ENCODE results near the gene CHRNG. TPM values are rescaled to one million over a fixed set of nuclear protein-coding genes. Genes with fewer than 3 reads are reported as not detected.
"Not testable (repeated sequence)": the region's sequence is repeated elsewhere in the genome, so short reads cannot be mapped to it uniquely, and the experiment has no call there.

The CHRNG gene
- total RNA-seq, 1 donor from 2014 or later = not detected

- TF ChIP-seq CTCF (IDR thresholded peaks at IDR 0.05; ENCODE audit: borderline replicate concordance) = no peak
- Histone ChIP-seq H3K27me3 (ENCODE audit: low read depth) (peaks cover 29% of the 10 kb centered on the region), H3K36me3 (no peaks in the 10 kb centered on the region), H3K4me3 (no peak overlapping the region), H3K9me3 (replicated peaks) (no peaks in the 10 kb centered on the region), H3K27ac (replicated peaks) (no peak overlapping the region), H3K4me1 (peaks cover 16% of the 10 kb centered on the region)
- intact Hi-C loops (cut with micrococcal nuclease) = no loop called here
- DNase-seq = peak; percentile 9
Measured at GRCh38 chr2:232529806-232530547, 9.5 kb upstream of the CHRNG start.

DNA sequence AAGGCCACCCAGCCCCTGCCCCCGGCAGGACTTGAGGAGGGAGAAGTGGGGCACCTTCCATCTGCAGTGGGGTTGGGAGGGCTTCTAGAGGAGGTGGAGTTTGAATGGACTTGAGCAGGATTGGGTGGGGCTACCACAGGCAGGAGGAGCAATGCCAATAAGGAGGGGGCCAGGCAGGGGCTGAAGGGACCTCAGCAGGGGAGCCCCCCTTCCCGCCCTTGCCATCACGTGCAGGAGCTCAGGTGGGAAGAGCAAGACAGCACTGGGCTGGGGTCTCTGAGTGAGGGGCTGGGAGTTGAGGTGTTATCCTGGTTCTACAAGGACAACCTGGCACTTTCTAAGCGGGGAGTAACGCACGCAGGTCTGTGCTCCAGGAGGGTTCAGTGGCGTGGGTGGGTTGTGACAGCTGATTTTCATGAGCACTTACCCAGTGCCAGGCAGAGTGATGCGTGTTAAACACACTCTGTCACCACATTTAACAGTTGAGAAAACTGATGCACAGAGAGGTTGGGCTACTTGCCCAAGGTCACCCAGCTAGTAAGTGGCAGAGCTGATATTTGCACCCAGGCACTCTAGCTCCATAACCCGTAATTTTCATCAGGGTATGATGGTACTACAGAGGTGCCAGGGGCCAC lies 8.7 kb upstream of the CHRNG start:
- H3K4me3 ChIP-seq = no peak overlapping the region
- no peak overlapping the region for H3K27ac ChIP-seq (replicated peaks)
- no peaks in the 10 kb centered on the region for H3K36me3 ChIP-seq
- H3K27me3 ChIP-seq (ENCODE audit: low read depth) = peaks cover 23% of the 10 kb centered on the region
- intact Hi-C loops (cut with micrococcal nuclease) = no loop called here
- H3K9me3 ChIP-seq (replicated peaks) = peaks cover 2% of the 10 kb centered on the region
- TF ChIP-seq CTCF (IDR thresholded peaks at IDR 0.05; ENCODE audit: borderline replicate concordance) = no peak
- peaks cover 8% of the 10 kb centered on the region for H3K4me1 ChIP-seq
- peak; percentile 5 for DNase-seq

DNA sequence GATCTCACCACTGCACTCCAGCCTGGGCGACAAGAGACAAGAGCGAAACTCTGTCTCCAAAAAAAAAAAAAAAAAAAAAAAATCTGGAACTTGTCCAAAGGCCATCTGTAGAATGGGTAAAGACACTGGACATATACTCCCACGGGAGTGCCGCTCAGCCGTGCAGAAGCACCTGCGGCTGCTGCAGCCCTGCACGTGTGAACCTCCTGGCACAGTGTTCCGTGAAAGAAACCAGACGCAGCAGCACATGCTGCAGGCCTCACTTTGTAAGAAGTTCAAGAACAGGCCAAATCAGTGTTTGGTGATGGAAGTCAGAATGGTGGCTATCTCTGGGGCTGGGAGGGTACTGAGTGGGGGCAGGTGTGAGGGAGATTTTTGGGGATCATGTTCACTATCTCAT lies 7.1 kb upstream of the CHRNG start:
- Histone ChIP-seq H3K4me3 (no peak overlapping the region), H3K27ac (replicated peaks) (no peak overlapping the region), H3K36me3 (no peaks in the 10 kb centered on the region), H3K27me3 (ENCODE audit: low read depth) (peaks cover 24% of the 10 kb centered on the region), H3K9me3 (replicated peaks) (peaks cover 10% of the 10 kb centered on the region), H3K4me1 (peaks cover 9% of the 10 kb centered on the region)
- no peak for TF ChIP-seq CTCF (IDR thresholded peaks at IDR 0.05; ENCODE audit: borderline replicate concordance)
- peak; percentile 26 for DNase-seq
- intact Hi-C loops (cut with micrococcal nuclease) = no loop called here

DNA sequence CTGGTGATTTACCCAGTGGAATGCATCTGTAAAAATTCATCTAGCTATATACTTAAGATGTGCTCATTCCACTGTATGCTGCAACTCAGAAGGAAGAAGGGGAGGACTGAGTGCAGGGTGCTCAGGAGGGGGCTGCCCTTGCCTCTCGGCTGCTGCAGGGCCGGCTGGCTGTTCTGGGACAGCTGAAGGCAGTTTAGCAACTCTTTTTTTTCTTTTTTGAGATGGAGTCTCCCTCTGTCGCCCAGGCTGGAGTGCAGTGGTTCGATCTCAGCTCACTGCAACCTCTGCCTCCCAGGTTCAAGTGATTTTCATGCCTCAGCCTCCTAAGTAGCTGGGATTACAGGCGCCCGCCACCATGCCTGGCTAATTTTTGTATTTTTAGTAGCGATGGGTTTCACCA lies 6.7 kb upstream of the CHRNG start:
- intact Hi-C loops (cut with micrococcal nuclease); DNase-seq; H3K9me3 ChIP-seq (replicated peaks); H3K4me1 ChIP-seq; H3K36me3 ChIP-seq; H3K4me3 ChIP-seq; H3K27ac ChIP-seq (replicated peaks): not testable (repeated sequence)
- H3K27me3 ChIP-seq (ENCODE audit: low read depth) = peaks cover 24% of the 10 kb centered on the region

DNA sequence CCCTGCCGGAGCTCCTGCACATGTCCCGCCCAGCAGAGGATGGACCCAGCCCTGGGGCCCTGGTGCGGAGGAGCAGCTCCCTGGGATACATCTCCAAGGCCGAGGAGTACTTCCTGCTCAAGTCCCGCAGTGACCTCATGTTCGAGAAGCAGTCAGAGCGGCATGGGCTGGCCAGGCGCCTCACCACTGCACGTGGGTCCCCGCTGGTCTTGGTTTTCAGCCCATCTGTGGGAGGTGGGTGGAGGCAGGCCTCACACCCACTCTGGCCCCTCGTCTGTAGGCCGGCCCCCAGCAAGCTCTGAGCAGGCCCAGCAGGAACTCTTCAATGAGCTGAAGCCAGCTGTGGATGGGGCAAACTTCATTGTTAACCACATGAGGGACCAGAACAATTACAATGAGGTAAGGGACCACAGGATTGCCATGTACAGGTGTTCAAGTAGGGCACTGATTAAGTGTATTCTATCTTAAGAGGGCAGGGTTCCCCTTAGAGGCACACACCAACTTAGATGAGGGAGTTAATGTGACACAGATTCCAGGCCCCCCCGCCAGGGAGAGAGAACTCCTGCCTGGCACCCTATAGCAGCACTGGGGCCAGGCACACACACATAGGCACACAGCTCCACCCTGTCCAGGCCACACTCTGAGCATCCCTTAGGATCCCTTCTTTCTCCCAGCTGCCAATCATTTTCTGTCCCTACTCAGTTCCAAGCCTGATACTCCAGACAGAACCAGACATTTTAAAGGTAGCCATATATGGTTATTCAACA lies 5.4 kb upstream of the CHRNG start:
- no peaks in the 10 kb centered on the region for H3K36me3 ChIP-seq
- intact Hi-C loops (cut with micrococcal nuclease) = no loop called here
- peaks cover 28% of the 10 kb centered on the region for H3K27me3 ChIP-seq (ENCODE audit: low read depth)
- DNase-seq = peak; percentile 12
- H3K9me3 ChIP-seq (replicated peaks) = peaks cover 10% of the 10 kb centered on the region
- no peak overlapping the region for H3K27ac ChIP-seq (replicated peaks)
- no peak overlapping the region for H3K4me3 ChIP-seq
- TF ChIP-seq CTCF (IDR thresholded peaks at IDR 0.05; ENCODE audit: borderline replicate concordance) = no peak
- H3K4me1 ChIP-seq = peaks cover 9% of the 10 kb centered on the region
